Measurements from ENCODE around the gene SLC25A24. TPM values are rescaled to one million over a fixed set of nuclear protein-coding genes. Genes with fewer than 3 reads are reported as not detected.
A peak's percentile ranks its signal among the peaks of the same experiment; 100 is the strongest.
"Not testable (repeated sequence)": the region's sequence is repeated elsewhere in the genome, so short reads cannot be mapped to it uniquely, and the experiment has no call there.

SLC25A24 gene
- total RNA-seq, 1 experiment from 2014 or later: 21.0 TPM

- H3K36me3 Mint-ChIP-seq (ENCODE audit: insufficient read depth, unreplicated experiment); DNase-seq (ENCODE audit: unreplicated experiment); H3K27me3 Mint-ChIP-seq (ENCODE audit: insufficient read depth, unreplicated experiment); CTCF ChIA-PET; BruUV-seq (replicated peaks); H3K27ac Mint-ChIP-seq (ENCODE audit: low read depth, unreplicated experiment); H3K9me3 Mint-ChIP-seq (ENCODE audit: unreplicated experiment); H3K4me1 Mint-ChIP-seq (ENCODE audit: insufficient read depth, unreplicated experiment); H3K4me3 Mint-ChIP-seq (ENCODE audit: unreplicated experiment); POLR2A ChIA-PET; intact Hi-C loops (cut with micrococcal nuclease): not testable (repeated sequence)
Observed at GRCh38 chr1:108223226-108223625, 23.1 kb upstream of the SLC25A24 start.

- H3K4me1 Mint-ChIP-seq (ENCODE audit: insufficient read depth, unreplicated experiment); H3K9me3 Mint-ChIP-seq (ENCODE audit: unreplicated experiment); H3K4me3 Mint-ChIP-seq (ENCODE audit: unreplicated experiment); CTCF ChIA-PET; POLR2A ChIA-PET; DNase-seq (ENCODE audit: unreplicated experiment); BruUV-seq (replicated peaks); H3K36me3 Mint-ChIP-seq (ENCODE audit: insufficient read depth, unreplicated experiment); H3K27me3 Mint-ChIP-seq (ENCODE audit: insufficient read depth, unreplicated experiment); H3K27ac Mint-ChIP-seq (ENCODE audit: low read depth, unreplicated experiment); intact Hi-C loops (cut with micrococcal nuclease): not testable (repeated sequence)
Observed at GRCh38 chr1:108217515-108218174, 17.5 kb upstream of the SLC25A24 start.

GRCh38 chr1:108217007-108217406 lies 16.9 kb upstream of the SLC25A24 start:
- BruUV-seq (replicated peaks); POLR2A ChIA-PET: not testable (repeated sequence)

GRCh38 chr1:108216028-108216890 lies 16.1 kb upstream of the SLC25A24 start:
- DNase-seq (ENCODE audit: unreplicated experiment); H3K4me1 Mint-ChIP-seq (ENCODE audit: insufficient read depth, unreplicated experiment): not testable (repeated sequence)

More at GRCh38 chr1:108217007-108217406, 16.9 kb upstream of the SLC25A24 start:
- H3K4me3 Mint-ChIP-seq (ENCODE audit: unreplicated experiment); H3K27ac Mint-ChIP-seq (ENCODE audit: low read depth, unreplicated experiment); DNase-seq (ENCODE audit: unreplicated experiment); H3K36me3 Mint-ChIP-seq (ENCODE audit: insufficient read depth, unreplicated experiment); H3K4me1 Mint-ChIP-seq (ENCODE audit: insufficient read depth, unreplicated experiment); CTCF ChIA-PET; intact Hi-C loops (cut with micrococcal nuclease); H3K9me3 Mint-ChIP-seq (ENCODE audit: unreplicated experiment): not testable (repeated sequence)
- peaks cover 11% of the 10 kb centered on the region for H3K27me3 Mint-ChIP-seq (ENCODE audit: insufficient read depth, unreplicated experiment)

GRCh38 chr1:108214641-108215465 lies 14.7 kb upstream of the SLC25A24 start:
- intact Hi-C loops (cut with micrococcal nuclease); H3K9me3 Mint-ChIP-seq (ENCODE audit: unreplicated experiment); H3K36me3 Mint-ChIP-seq (ENCODE audit: insufficient read depth, unreplicated experiment); H3K4me1 Mint-ChIP-seq (ENCODE audit: insufficient read depth, unreplicated experiment); H3K27ac Mint-ChIP-seq (ENCODE audit: low read depth, unreplicated experiment); H3K4me3 Mint-ChIP-seq (ENCODE audit: unreplicated experiment); BruUV-seq (replicated peaks): not testable (repeated sequence)
- CTCF ChIA-PET: interaction anchor here (0.6 kb wide), 1 partner anchor 1891 kb away, joined by 3 read pairs; no protein-coding TSS in a partner anchor
- peak; percentile 30 for DNase-seq (ENCODE audit: unreplicated experiment)
- H3K27me3 Mint-ChIP-seq (ENCODE audit: insufficient read depth, unreplicated experiment): peaks cover 33% of the 10 kb centered on the region
- POLR2A ChIA-PET: interaction anchor here (1.3 kb wide), 1 partner anchor 15 kb away, joined by 4 read pairs; the partner anchor contains the start of gene SLC25A24
- TF ChIP-seq CTCF (IDR thresholded peaks at IDR 0.05; ENCODE audit: unreplicated experiment): peak; percentile 29

More at GRCh38 chr1:108216028-108216890, 16.1 kb upstream of the SLC25A24 start:
- BruUV-seq (replicated peaks); intact Hi-C loops (cut with micrococcal nuclease); H3K36me3 Mint-ChIP-seq (ENCODE audit: insufficient read depth, unreplicated experiment); H3K9me3 Mint-ChIP-seq (ENCODE audit: unreplicated experiment); POLR2A ChIA-PET; H3K4me3 Mint-ChIP-seq (ENCODE audit: unreplicated experiment); H3K27ac Mint-ChIP-seq (ENCODE audit: low read depth, unreplicated experiment): not testable (repeated sequence)
- H3K27me3 Mint-ChIP-seq (ENCODE audit: insufficient read depth, unreplicated experiment): peaks cover 19% of the 10 kb centered on the region
- CTCF ChIA-PET: interaction anchor here (0.6 to 0.7 kb wide), 2 partner anchors 259 to 403 kb away, joined by 3 to 5 read pairs; no protein-coding TSS in a partner anchor

Measured in MCF 10A (cell line).